Hematopoietic multipotent progenitor cell treated with erythropoietin and hydrocortisone succinate and interleukin-3 and kit ligand, for 15 days (in vitro differentiated cells): ENCODE data around the gene KIF2A.
A peak's percentile ranks its signal among the peaks of the same experiment; 100 is the strongest.

Source experiments
- DNase-seq: peaks from one replicate; pipeline ENCODE4 v3.0.0-alpha.2; 2015; ENCODE audit warnings: low spot score

Gene KIF2A

DNA sequence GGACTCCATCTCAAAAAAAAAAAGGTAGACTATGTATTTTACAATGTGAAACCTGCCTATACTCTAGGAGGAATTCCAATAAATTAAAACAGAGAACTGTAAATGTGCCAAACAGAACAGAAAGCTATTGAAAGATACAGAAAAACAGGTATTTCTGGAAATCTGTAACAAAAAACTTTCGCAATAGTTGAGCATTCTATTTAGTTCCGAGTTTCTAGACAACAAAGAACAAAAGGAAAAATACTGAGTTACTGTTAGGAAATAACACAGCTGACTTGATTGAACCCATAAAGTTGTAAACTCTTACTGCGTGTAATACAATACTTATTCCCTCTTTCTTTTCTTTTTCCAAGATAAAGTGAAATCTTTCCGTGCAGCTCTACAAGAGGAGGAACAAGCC lies 79.1 kb downstream of the KIF2A start:
- no peak for DNase-seq

DNA sequence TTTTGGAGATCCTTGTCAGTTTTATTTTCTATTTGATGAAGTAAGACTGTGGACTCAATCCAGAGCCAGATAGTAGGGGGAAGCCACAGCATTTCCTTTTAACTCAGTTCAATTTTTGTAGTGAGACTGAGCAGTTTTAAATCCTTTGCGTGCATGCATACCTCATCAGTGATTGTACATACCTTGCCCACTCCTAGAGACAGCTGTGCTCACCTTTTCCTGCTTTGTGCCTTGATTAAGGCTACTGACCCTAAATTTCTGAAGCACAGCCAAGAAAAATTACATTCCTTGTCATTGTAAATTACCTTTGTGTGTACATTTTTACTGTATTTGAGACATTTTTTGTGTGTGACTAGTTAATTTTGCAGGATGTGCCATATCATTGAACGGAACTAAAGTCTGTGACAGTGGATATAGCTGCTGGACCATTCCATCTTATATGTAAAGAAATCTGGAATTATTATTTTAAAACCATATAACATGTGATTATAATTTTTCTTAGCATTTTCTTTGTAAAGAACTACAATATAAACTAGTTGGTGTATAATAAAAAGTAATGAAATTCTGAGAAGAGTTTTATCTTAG lies 79.9 kb downstream of the KIF2A start:
- no peak for DNase-seq

DNA sequence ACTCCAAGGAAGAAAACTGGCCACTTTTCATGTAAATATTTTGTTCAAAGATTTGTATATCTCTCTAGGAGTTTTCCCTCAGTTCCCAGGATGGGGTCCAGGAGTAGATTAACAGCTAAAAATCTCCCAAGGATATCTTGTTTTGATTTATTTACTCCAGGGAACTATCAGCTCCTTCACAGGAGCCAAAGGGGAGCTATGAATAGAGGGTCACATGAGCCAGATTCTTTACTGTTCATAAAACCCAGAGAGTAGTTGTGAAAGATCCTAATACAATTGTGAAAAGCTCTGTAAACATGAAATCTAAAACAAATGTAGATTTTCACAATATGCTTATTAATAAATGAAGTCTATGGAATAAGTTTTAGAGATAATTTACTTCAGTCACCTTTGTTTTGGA lies 80.8 kb downstream of the KIF2A start:
- DNase-seq, result no peak

DNA sequence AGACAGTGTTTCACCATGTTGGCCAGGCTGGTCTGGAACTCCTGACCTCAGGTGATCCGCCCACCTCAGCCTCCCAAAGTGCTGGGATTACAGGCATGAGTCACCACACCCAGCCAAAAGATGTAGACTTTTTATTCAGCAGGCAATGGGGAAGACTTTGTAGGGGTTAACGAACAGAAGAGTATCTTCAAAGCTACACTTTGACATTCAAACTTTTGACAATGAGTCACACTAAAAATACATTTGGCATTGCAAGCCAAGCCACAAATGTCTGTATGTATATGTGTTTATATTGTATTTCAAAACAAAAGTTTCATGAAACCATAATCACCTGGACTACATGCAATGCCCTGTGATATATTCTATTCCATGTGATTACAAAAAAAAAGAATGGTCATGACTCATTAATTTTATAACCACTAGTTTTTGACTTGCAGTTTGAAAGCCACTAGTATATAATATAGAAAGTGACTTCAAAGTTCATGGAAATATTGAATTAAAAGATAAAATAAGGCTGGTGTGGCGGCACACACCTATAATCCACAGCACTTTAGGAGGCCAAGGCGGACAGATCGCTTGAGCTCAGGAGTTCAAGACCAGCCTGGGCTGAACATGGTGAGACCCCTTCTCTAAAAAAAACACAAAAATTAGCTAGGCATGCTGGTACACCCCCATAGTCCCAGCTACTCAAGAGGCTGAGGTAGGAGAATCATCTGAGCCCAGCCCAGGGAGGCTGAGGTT lies 89.4 kb downstream of the KIF2A start:
- DNase-seq, result no peak

DNA sequence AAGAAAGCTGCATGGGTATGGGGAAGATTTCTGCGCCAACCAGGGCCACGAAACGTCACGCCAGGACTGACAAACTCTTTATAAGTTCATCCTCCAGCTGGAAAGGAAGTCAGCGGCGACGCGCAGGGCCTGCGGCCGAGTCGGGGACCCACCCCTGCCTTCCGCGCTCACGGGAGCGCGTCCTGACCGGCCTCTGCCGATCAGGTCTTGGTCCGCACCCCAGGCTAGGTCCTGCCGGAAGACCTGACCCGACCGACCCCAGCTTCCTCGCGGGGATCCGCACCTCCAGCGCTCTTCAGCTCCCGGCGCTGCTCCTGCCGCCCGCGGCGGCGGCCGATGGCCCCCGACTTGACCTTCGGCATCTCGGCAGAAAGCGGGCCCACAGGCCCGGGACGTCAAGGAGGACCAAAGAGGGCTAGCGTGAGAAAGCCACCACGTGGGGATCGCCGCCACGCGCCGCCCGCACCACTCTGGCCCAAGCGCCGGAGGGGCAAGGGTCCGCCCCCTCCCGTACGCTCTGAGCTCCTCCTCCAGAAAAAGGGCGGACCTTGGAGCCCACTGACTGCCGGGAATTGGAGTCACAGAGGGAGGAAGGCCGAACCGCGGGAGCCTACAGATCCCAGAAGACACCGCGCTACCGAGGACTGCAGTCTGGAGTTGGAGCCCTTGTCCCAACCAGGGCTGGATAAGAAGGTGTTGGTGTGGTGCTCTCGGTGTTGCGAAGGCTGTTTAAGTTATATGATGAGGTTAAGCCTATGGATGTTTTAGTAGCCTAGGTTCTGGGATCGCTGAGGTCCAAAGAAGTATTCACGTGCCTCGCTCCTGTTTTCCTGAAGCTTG lies 97.6 kb downstream of the KIF2A start, which contains the start of gene DIMT1:
DIMT1 (minus strand) TSS at position 495 of the 840 bp plus-strand sequence; CDS start at position 362, 133 bp downstream.
- DNase-seq, result peak; percentile 96

DNA sequence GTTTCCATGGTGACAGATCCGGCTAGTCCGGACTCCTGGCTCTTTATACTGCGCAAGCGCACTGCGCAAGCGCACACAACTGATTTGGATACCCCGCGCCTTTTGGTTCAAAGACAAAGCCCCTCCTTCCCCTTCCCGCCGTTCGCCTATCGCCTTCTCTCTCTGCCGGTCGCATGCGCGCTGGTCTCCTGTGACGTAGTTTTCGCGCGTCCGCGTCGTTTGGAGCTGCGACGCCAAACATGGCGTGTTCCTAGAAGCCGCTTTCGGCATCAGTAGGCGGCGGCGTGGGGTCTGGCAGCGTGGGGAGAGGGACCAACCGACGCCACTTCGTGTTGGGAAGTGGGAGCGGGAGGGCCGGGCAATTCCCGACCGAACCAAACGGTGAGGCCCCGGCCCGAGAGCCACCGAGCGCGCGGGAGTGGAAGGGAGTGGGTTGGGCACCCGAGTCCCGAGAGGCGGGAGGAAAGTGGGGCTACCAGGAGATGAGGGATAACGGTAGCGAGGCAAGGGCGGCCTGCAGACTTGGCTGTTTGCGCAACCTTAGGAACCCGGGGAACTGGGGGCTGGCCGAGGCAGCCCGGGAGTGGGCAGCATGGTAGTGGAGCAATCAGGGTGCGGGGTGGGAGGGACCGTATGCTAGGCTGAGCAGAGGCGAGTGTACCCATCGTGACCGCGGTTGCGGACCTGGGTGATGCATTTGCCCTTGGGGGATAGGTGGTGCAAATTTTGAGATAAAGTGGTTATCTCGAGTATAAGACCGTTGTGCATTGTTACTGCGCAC lies 106.7 kb downstream of the KIF2A start, which contains the start of gene IPO11:
IPO11 (plus strand) TSS at position 215 of the 781 bp plus-strand sequence. CDS start 24,517 bp downstream, outside the sequence.
- DNase-seq, result peak; percentile 99

DNA sequence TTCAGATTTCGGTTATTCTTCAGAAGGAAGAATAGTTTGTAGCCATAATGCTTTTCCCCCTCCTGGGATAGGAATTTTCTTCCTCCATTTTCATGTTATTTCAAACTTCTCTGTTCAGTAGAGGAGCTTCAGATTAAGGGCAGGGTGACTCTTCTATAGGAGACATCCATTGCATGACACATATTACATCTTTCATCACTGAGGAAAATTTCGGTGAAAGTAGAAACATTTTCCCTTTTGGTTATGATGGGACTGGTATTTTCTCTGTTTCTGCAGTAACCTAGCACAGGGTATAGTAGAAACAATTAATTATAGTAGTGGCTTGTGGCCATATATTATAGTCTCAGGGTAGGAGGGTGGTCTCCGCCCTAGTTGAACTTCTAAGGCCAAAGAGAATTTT lies 107.7 kb downstream of the KIF2A start:
- DNase-seq, result no peak

DNA sequence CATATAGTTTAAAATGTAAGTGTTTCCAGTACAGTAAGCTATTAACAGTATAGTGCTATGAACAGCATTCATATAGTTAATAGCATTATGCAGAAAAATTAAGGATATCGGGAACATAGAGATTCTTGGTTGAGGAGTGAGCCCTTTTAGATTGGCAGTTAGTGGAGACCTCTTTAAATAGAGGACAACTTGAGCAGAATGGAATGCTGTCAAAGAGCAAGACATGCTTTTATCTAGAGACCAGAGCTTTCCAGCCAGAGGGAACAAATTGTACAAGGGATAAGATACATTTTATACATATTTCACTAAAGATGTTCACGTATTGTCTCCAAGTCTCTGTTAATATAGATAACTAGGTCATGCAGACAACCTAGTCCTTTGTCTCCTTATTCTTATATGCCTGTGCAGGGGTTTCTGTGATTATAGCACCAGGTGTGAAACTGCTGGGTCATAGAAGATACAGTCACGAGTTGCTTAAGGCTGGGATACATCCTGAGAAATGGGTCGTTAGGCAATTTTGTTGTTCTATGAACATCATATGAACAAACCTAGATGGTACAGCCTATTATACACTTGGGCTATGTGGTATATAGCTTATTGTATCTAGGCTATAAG lies 112.6 kb downstream of the KIF2A start:
- no peak for DNase-seq

DNA sequence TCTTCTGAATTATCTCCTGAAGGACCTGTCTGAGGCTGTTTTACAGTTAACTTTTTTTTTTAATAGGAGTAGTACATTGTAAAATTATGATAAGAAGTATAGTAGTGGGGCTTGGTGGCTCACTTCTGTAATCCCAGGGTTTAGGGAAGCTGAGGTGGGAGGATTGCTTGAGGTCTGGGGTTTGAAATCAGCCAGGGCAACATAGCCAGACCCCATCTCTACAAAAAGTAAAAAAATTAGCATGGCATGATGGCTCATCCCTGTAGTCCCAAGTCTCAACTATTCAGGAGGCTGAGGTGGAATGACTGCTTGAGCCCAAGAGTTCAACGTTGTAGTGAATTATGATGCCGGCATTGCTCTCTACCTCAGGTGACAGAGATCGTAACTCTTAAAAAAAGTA lies 113.6 kb downstream of the KIF2A start:
- no peak for DNase-seq

DNA sequence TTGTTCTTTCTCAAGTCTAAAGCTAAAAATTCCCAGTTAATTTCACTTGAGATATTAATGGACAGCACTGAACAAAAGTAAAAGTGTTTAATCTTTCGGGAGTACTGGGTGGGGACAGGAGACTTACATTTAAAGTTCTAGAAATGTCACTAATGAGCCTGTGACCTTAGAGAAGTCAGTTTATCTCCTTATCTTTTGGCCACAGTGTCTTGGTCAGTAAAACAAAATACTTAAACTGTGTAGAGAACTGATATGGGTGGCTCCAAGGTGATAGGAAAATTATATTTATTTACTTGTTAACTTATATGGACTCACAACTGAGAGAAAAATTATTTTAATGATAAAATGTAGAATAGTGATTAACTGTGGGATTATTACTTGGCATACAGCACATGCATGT lies 115.4 kb downstream of the KIF2A start:
- DNase-seq, result peak; percentile 26

DNA sequence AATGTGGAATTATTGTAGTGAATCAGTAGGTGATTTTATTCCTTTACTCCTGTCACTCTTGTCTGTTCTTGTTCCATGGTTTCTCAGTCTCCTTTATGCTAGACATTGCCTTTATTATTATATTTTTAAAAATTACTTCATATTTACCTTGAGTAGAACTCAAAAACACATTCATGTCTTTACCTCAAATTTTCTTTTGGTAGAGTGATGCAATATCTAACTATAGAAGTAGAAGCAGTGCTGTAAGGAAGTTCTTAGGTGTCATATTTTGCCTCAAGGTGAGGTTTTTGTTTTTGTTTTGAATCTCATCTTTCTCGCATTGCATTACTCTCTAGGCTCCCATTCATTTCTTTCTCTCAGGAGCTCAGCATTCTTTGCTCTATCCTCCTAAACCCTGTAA lies 118.8 kb downstream of the KIF2A start:
- no peak for DNase-seq

DNA sequence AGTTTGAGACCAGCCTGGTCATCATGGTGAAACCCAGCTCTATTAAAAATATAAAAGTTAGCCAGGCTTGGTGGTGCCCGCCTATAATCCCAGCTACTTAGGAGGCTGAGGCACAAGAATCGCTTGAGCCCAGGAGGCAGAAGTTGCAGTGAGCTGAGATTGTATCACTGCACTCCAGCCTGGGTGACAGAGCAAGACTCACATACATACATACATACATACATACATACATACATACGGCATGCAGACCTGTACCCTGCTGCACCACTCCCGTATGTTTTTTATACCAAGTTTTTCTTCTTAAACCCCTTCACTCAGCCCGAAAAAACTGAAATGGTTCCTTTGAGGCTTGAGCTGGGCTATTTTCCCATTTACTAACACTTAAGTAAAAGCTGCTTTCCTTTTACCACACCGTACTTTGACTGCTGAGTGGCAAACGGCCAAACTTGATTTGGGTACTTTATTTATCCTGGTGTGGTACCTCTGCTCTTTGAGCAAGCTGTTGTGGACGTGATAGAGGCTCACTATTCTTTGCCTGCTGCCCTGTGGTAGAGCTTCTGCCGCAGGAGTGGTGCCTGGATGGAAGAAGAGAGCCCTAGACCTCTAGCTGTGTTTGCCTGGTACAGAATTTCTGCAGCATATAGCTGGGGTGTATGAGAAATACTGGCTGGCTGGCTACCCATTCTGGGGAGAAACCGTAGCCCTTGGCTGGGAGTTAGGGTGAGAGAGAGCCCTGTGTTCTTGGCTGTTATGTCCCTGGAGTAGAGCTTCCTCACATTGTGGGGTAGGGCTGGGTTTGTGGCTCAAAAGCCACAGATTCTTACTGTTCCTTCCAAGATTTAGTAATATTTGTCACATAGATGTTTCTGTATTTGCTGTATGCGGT lies 126.0 kb downstream of the KIF2A start:
- DNase-seq, result peak; percentile 43

DNA sequence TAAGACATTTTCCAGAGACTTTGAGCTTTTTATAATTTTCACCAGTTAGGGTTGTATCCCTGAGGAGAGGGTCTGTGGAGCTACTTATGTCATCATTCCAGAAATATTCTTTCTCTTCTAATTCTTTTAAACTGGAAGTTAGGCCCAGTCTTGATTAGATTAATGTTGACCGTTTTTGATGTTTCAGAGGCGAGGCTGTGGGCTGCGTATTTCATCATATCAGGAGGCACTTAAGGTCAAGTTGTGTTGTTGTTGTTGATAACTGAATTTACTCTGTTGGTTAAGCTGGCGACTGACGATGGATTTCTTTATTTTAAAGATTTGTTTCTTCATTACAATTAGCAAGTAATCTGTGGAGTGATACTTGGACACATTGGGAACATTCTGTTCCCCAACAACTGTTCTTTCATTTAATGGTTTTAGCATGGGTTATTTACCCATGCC lies 126.6 kb downstream of the KIF2A start:
- peak; percentile 58 for DNase-seq
